ENCODE results near the gene TIAM1.

The TIAM1 gene

DNA sequence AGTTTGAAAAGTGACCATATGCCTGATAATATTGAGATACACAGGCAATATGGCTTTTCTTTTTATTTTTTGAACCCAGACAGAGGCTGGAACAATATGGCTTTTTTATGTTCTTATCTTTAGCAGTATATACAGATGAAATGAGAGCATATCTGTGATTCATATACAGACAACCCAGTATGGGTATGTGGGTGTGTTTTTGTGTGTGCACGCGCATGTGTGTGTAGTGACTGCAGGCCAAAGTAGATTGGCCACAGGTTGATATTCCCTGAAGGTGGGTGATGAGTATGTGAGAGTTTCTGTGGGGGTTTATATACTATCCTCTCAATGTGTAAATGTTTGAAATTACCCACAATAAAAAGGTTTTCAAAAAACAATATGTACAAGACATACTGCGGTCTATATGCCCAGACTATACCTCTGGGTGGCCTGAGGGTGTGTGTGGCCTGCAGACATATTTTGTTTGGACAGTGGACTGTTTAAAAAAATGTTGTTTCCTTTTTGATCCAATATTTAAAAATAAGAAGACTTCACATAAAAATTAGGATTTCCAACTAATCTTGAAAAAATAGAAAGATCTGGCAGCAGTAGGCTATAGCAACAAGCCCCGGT is 26.3 kb upstream of the TIAM1 start:
- Histone ChIP-seq H3K27me3 (ENCODE audit: insufficient read depth, low read length) (no peaks in the 10 kb centered on the region), H3K4me3 (ENCODE audit: low read length) (no peak overlapping the region), H3K9me3 (ENCODE audit: insufficient read depth, low read depth, low read length) (no peaks in the 10 kb centered on the region), H3K36me3 (ENCODE audit: insufficient read depth, low read length) (no peaks in the 10 kb centered on the region), H3K4me1 (ENCODE audit: insufficient read depth, low read length) (0 out of 2 replicates have a peak, but pooled peaks cover 3% of the 10 kb centered on the region), H3K9ac (ENCODE audit: low read depth, low read length) (no peak overlapping the region), H3K27ac (ENCODE audit: low read depth, low read length) (no peak overlapping the region)
- WGBS, result over 99% methylated on average over 4 of the region's 4 CpGs

DNA sequence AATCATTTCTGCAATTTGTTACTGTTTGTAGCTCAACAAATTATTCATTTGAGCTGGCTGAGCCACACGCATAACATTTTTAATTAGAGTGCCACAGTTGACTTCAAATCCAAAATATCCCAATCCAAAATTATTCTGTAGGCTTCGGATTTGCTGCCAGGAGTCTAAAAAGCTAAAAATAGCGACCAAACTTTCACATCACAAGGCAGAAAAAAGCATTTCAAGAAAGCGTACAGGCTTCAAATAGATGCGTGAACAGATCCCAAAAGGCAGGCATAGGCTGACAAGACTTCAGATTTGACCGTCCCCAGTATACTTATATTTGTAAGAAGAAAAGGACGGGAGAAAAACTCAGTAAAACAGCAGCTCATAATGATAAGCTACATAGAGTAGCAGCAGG is 24.3 kb upstream of the TIAM1 start:
- 93% methylated on average over 7 of the region's 7 CpGs for WGBS
- Histone ChIP-seq H3K4me3 (ENCODE audit: low read length) (no peak overlapping the region), H3K9ac (ENCODE audit: low read depth, low read length) (no peak overlapping the region), H3K27me3 (ENCODE audit: insufficient read depth, low read length) (no peaks in the 10 kb centered on the region), H3K9me3 (ENCODE audit: insufficient read depth, low read depth, low read length) (no peaks in the 10 kb centered on the region), H3K36me3 (ENCODE audit: insufficient read depth, low read length) (no peaks in the 10 kb centered on the region), H3K4me1 (ENCODE audit: insufficient read depth, low read length) (peaks cover 11% of the 10 kb centered on the region; the same call in 1 of the 2 replicates), H3K27ac (ENCODE audit: low read depth, low read length) (no peak overlapping the region)

DNA sequence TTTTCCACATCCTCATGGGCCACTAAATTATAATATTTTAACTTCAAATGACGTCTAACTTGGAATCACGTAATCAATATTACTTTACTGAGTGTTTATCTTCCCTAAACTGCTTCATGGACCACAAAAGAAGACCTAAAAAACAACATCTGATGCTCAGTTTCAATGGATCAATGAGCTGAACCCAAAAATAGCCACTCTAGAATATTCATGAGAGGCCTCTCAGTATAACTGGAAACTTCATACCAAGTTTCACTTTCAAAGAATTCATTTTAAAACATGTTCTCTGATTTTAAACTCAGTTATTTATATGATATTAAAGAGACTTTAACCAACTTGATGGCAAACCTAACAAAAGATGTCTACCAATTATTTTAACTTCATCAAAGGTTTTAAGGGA is 23.7 kb upstream of the TIAM1 start:
- Histone ChIP-seq H3K4me1 (ENCODE audit: insufficient read depth, low read length) (peaks cover 11% of the 10 kb centered on the region; the same call in 1 of the 2 replicates), H3K36me3 (ENCODE audit: insufficient read depth, low read length) (no peaks in the 10 kb centered on the region), H3K4me3 (ENCODE audit: low read length) (no peak overlapping the region), H3K27me3 (ENCODE audit: insufficient read depth, low read length) (no peaks in the 10 kb centered on the region), H3K9ac (ENCODE audit: low read depth, low read length) (no peak overlapping the region), H3K9me3 (ENCODE audit: insufficient read depth, low read depth, low read length) (no peaks in the 10 kb centered on the region), H3K27ac (ENCODE audit: low read depth, low read length) (no peak overlapping the region)
- 95% methylated on average over 2 of the region's 2 CpGs for WGBS

DNA sequence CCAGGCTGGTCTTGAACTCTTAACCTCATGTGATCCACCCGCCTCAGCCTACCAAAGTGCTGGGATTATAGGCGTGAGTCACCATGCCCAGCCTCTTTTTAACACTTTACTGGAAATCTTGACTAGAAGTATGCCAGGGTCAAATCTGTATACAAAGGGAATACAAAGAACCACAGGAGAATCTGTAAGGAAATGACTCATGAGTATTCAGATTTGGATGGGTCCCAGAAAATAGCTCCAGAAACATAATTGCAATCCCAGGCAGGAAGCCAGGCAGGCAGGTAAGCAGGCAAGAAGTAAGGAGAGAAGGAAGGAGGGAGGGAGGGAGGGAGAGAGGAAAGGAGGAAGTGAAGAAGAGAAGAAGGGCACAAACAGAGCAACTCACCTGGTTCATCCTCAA is 22.8 kb upstream of the TIAM1 start:
- Histone ChIP-seq H3K4me1 (ENCODE audit: insufficient read depth, low read length) (peaks cover 11% of the 10 kb centered on the region; the same call in 1 of the 2 replicates), H3K4me3 (ENCODE audit: low read length) (no peak overlapping the region), H3K36me3 (ENCODE audit: insufficient read depth, low read length) (no peaks in the 10 kb centered on the region), H3K27me3 (ENCODE audit: insufficient read depth, low read length) (no peaks in the 10 kb centered on the region), H3K27ac (ENCODE audit: low read depth, low read length) (no peak overlapping the region), H3K9ac (ENCODE audit: low read depth, low read length) (no peak overlapping the region), H3K9me3 (ENCODE audit: insufficient read depth, low read depth, low read length) (no peaks in the 10 kb centered on the region)
- WGBS, result 90% methylated on average over 2 of the region's 2 CpGs

DNA sequence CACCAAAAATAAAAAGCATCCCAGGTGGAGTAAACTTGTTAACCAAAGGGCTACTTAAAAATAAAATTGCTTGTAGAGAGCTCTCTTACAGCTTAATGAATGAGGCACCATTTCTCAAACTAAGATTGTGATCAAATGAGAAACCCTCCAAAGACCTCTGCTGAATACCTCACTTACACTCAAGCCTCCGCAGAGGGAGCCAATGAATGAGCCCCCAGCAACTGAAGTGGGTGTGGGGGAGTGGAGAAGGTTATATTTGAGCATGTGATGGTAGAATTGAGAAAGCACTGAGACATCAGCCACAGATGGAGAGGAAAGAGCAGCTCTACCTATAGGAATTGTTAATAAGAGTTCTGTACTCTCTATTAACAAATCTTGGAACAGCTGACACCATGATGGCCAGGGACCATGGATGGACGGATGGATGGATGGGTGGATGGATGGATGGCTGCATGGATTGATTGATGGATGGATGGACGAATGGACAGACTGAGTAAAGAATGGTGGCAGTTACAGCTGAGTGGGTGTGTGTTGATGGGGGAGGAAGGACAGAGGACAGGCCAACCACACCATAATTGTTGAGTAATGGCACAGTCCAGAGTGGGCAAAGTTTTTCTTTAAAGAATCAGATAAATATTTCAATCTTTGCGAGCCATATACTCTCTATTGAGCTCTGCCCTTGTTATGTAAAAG is 20.3 kb upstream of the TIAM1 start:
- H3K4me1 ChIP-seq (ENCODE audit: insufficient read depth, low read length), result peaks cover 11% of the 10 kb centered on the region; the same call in 1 of the 2 replicates
- H3K27me3 ChIP-seq (ENCODE audit: insufficient read depth, low read length), result no peaks in the 10 kb centered on the region
- H3K9ac ChIP-seq (ENCODE audit: low read depth, low read length), result no peak overlapping the region
- 92% methylated on average over 4 of the region's 4 CpGs for WGBS
- no peaks in the 10 kb centered on the region for H3K36me3 ChIP-seq (ENCODE audit: insufficient read depth, low read length)
- H3K4me3 ChIP-seq (ENCODE audit: low read length), result no peak overlapping the region
- no peaks in the 10 kb centered on the region for H3K9me3 ChIP-seq (ENCODE audit: insufficient read depth, low read depth, low read length)
- no peak overlapping the region for H3K27ac ChIP-seq (ENCODE audit: low read depth, low read length)

DNA sequence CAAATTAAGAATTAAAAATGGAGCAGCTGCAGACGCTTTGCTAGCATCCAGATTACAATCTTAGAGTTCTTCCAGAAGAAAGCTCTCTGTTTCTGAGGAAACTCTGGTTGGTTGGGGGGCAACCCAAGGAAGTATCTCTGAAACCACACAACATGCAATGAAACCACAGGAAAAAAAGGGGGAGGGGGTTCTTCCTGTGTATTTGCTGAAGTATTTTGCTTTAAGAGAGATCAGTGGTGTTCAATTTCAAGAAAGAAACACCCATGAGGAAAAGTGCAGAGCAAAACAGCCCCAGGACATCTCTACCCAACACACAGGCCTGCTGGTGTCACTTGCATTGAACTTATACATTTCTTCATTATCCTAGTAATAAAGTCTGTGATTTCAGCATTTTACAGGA is 19.7 kb upstream of the TIAM1 start:
- Histone ChIP-seq H3K27me3 (ENCODE audit: insufficient read depth, low read length) (no peaks in the 10 kb centered on the region), H3K9ac (ENCODE audit: low read depth, low read length) (no peak overlapping the region), H3K36me3 (ENCODE audit: insufficient read depth, low read length) (no peaks in the 10 kb centered on the region), H3K4me3 (ENCODE audit: low read length) (no peak overlapping the region), H3K4me1 (ENCODE audit: insufficient read depth, low read length) (peaks cover 11% of the 10 kb centered on the region; the same call in 1 of the 2 replicates), H3K27ac (ENCODE audit: low read depth, low read length) (no peak overlapping the region), H3K9me3 (ENCODE audit: insufficient read depth, low read depth, low read length) (no peaks in the 10 kb centered on the region)
- 82% methylated on average over 1 of the region's 1 CpG for WGBS

DNA sequence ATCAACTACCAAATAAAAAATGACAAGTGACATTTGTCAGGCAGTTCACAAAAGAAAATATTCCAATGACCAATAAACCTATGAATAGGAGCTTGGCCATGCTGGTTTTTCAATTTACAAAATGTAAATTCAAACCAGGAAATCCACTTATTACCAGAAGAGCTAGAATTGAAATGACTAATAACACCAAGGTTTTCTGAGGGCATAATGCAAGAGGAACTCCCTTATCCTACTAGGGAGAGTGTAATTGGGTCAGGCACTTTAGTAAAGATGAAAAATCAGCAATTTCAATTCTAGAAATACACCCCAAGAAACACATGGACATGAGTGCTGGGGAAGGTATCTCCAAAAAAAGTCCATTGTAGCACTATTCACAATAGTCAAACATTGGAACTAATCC is 16.7 kb upstream of the TIAM1 start:
- no peaks in the 10 kb centered on the region for H3K9me3 ChIP-seq (ENCODE audit: insufficient read depth, low read depth, low read length)
- H3K4me1 ChIP-seq (ENCODE audit: insufficient read depth, low read length), result peaks cover 8% of the 10 kb centered on the region; the same call in 1 of the 2 replicates
- H3K9ac ChIP-seq (ENCODE audit: low read depth, low read length), result no peak overlapping the region
- no peak overlapping the region for H3K27ac ChIP-seq (ENCODE audit: low read depth, low read length)
- no peaks in the 10 kb centered on the region for H3K36me3 ChIP-seq (ENCODE audit: insufficient read depth, low read length)
- no peaks in the 10 kb centered on the region for H3K27me3 ChIP-seq (ENCODE audit: insufficient read depth, low read length)
- H3K4me3 ChIP-seq (ENCODE audit: low read length), result no peak overlapping the region

DNA sequence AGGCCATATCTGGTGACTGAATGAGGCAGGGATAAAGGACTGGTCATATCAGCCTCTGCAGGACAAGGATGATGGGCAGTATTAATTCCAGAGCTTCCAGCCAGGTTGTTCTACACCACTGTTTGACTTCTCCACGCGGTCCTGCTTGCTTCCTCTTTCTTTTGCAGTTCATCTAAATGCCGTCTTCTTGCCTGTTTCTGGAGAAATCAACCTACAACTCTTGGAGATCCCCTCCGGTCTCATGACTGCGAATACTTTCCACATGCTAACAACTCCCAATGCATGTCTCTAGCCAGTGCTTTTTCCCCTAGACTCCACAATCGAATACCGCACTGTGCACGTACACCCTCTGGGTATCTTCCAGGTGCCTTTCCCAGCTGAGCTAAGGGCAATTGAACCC is 14.1 kb upstream of the TIAM1 start:
- Histone ChIP-seq H3K4me1 (ENCODE audit: insufficient read depth, low read length) (no peaks in the 10 kb centered on the region), H3K9ac (ENCODE audit: low read depth, low read length) (no peak overlapping the region)
- 92% methylated on average over 8 of the region's 8 CpGs for WGBS

DNA sequence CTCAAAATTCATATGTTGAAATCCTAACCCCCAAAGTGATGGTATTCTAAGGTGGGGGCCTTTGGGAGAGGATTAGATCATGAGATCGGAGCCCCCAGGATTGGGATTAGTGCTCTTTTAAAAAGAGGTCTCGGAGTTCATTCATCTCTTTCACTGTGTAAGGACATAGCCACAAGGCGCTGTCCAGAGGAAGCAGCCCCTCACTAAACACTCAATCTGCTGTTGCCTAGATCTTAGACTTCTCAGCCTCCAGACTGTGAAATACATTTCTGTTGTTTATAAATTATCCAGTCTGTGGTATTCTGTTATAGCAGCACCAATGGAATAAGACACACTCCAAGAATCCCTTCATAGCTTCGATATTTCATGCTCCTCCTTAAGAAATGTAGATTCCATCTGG is 12.4 kb upstream of the TIAM1 start:
- Histone ChIP-seq H3K9ac (ENCODE audit: low read depth, low read length) (no peak overlapping the region), H3K27ac (ENCODE audit: low read depth, low read length) (no peak overlapping the region)
- 97% methylated on average over 4 of the region's 4 CpGs for WGBS

More for the DNA sequence above, 14.1 kb upstream of the TIAM1 start:
- Histone ChIP-seq H3K36me3 (ENCODE audit: insufficient read depth, low read length) (no peaks in the 10 kb centered on the region), H3K4me3 (ENCODE audit: low read length) (no peak overlapping the region), H3K27ac (ENCODE audit: low read depth, low read length) (no peak overlapping the region), H3K27me3 (ENCODE audit: insufficient read depth, low read length) (no peaks in the 10 kb centered on the region), H3K9me3 (ENCODE audit: insufficient read depth, low read depth, low read length) (no peaks in the 10 kb centered on the region)

DNA sequence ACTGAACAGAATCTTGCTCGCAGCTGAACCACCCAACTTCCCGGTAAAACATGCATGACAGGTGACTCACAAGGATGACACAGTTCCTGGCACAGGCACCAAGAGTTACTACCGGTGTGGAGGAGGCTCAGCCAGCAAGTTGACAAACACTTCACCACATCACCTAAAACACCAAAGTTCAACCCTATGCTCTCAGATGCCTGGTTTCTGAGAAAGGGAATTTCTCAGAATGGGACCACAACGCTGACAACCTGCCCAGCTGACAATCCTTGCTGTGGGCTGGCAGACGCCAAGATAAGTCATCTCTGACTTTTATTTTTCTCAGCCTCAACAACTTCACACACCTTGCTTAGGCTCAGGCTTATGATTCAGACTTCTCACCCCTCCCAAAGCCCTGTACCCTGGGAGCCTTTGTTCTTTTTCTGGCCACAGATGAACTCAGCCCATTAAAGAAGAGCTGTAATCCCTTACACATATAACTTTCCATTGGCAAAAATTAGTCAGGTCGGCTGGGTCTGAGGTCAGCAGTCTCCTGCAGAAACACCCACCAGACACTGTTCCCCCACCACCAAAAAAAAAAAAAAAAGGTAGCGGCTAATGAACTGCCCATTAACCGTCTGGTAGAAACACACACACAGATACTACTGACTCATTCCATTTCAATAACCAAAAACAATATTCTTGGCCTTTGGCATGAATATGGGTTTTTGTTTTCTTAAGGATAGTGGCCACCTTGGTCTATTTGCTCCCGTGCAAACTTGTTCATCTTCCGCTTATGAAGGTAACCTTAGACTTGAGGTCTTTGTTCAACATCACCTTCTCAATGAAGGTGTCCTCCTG is 10.8 kb upstream of the TIAM1 start:
- Histone ChIP-seq H3K9ac (ENCODE audit: low read depth, low read length) (no peak overlapping the region), H3K27me3 (ENCODE audit: insufficient read depth, low read length) (no peaks in the 10 kb centered on the region), H3K4me1 (ENCODE audit: insufficient read depth, low read length) (no peaks in the 10 kb centered on the region), H3K36me3 (ENCODE audit: insufficient read depth, low read length) (no peaks in the 10 kb centered on the region), H3K4me3 (ENCODE audit: low read length) (no peak overlapping the region), H3K9me3 (ENCODE audit: insufficient read depth, low read depth, low read length) (no peaks in the 10 kb centered on the region), H3K27ac (ENCODE audit: low read depth, low read length) (no peak overlapping the region)
- 83% methylated on average over 8 of the region's 10 CpGs for WGBS

More for the DNA sequence above, 12.4 kb upstream of the TIAM1 start:
- no peak overlapping the region for H3K4me3 ChIP-seq (ENCODE audit: low read length)
- no peaks in the 10 kb centered on the region for H3K27me3 ChIP-seq (ENCODE audit: insufficient read depth, low read length)
- H3K36me3 ChIP-seq (ENCODE audit: insufficient read depth, low read length), result no peaks in the 10 kb centered on the region
- H3K9me3 ChIP-seq (ENCODE audit: insufficient read depth, low read depth, low read length), result no peaks in the 10 kb centered on the region
- no peaks in the 10 kb centered on the region for H3K4me1 ChIP-seq (ENCODE audit: insufficient read depth, low read length)

DNA sequence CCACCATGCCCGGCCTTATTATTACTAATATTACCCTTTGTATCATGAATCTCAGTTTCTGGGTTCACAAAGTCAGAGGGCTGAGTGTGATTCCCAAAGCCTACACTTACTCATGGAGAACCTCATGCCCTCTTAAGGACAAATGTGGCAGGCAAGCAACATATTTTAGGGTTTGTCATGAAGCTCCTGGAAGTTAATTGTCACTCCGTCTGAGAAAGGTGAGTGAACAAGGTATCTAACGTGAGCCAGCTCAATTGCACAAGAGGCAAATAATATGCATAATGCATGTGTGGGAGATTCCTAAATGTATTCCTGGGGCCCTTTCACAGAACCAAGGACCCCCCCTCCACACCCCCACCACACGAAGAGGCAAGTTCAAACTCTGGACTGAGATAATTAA is 10.1 kb upstream of the TIAM1 start:
- 0 out of 2 replicates have a peak, but pooled peaks cover 3% of the 10 kb centered on the region for H3K4me1 ChIP-seq (ENCODE audit: insufficient read depth, low read length)

More for the DNA sequence above, 10.1 kb upstream of the TIAM1 start:
- Histone ChIP-seq H3K36me3 (ENCODE audit: insufficient read depth, low read length) (no peaks in the 10 kb centered on the region), H3K4me3 (ENCODE audit: low read length) (no peak overlapping the region), H3K9me3 (ENCODE audit: insufficient read depth, low read depth, low read length) (no peaks in the 10 kb centered on the region), H3K27me3 (ENCODE audit: insufficient read depth, low read length) (no peaks in the 10 kb centered on the region), H3K27ac (ENCODE audit: low read depth, low read length) (no peak overlapping the region), H3K9ac (ENCODE audit: low read depth, low read length) (no peak overlapping the region)
- 86% methylated on average over 4 of the region's 4 CpGs for WGBS

Data from HUES64 (cell line).